ENCODE data around the gene PPP2R2B.

PPP2R2B gene

DNA sequence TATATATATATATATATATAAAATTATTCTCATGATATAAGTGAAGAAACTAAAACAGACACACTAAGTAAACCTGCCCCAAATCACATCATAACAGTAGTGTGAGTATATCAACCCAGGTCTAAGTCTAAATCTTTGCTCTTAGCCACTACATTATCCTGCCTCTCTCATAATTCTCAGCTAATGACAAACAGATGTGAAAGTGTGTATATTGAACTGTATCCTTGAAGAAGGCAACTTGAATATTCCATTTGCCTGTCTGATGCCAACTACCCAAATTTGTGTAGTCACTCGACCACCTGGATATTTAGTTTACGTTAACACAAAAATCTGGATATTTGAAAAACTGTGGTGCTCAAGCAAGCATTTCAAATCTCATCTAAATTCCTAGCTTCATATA is 97.4 kb downstream of the PPP2R2B start:
- no peak for DNase-seq (ENCODE audit: low spot score)

DNA sequence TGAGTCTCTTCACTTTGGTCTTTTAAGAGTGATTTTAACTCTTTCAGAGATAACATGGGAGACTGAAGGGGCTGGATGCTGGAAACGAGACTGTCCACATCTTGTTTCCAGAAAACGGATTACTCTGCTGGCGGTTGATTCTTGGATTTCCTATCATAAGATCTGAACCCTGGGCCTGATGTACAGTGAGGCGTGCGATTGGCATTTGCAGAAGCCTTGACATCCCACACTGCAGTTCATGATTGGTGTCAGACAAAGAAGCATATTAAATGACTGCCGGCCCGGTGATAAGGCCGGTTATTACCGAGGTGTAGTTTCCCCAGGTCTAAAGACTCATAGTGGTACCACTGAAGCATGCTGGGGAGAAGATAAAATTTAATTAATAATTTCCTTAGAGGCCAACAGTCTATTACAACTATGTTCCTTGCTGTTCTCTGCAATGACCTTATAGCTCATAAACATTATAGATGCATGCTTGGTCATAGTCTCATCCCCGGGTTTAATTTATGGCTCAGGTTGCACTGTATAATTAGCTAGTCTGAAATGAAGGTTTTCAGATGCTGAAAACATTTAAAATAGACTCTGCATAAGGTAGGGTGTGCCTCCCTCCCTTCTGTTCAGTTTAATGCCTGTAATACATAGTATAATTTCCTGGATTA is 99.2 kb downstream of the PPP2R2B start:
- peak; percentile 15 for DNase-seq (ENCODE audit: low spot score)

DNA sequence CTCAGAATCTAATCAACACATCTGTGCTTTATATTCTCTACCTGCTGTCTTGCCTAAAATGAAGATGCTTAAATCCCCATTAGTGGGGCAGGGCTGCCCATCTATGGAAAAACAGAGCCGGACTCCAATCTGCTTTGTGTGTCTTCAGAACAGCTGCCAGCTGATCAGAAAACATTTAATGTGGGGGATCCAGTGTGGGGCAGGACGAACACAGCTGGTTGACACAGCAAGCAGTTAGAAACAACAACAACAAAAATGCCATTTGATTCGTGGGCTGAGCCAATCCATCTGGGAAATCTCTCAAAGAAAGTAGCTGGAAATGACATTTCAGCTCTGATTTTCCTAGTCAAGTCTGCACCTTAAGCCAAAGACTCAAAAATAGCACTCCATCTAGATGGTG is 99.8 kb downstream of the PPP2R2B start:
- peak; percentile 59 for DNase-seq (ENCODE audit: low spot score)

DNA sequence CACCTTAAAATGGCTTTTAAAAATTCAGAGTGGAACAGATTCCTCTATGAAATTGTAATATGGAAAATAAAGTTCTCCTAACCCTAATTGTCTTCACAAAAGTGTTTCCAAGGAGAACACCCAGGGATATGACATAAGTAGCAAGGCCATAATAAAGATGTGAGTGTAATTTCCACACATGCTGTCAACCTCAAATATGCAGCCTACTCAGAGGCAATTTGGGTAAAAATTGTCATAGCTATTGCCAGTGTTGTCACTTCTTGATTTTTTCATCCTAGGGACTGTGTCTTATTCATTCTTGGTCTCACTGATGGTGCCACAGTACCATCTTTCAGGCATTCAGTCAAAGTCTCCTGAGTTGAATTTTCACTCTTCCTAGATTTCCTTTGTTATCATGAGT is 100.3 kb downstream of the PPP2R2B start:
- DNase-seq (ENCODE audit: low spot score), result no peak

DNA sequence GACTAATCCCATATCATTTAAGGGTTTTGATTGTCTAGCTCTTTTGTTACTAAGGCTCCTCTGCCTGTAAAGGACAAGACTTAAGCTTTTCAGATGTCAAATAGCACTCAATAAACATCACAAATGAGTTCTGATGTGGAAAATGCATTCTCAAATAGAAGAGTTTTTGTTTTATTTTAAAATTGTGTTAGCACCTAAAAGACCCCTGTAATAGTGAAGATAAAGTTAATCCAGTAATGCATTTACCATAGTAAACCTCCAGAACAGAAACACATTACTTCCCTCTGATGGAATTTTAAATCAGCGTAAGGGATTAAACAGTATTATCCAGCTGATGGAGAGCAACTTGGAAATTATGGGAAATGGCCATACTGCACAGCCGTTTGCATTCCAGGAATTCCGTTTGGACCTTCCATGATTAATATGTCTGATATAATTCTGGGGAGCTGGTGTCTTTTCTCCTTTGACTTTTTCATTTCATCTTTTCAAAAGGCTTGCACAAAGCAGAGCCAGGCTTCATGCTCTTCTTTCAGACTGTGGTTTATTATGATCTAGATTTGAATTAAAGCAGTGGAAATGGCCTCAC is 105.6 kb downstream of the PPP2R2B start:
- no peak for DNase-seq (ENCODE audit: low spot score)

DNA sequence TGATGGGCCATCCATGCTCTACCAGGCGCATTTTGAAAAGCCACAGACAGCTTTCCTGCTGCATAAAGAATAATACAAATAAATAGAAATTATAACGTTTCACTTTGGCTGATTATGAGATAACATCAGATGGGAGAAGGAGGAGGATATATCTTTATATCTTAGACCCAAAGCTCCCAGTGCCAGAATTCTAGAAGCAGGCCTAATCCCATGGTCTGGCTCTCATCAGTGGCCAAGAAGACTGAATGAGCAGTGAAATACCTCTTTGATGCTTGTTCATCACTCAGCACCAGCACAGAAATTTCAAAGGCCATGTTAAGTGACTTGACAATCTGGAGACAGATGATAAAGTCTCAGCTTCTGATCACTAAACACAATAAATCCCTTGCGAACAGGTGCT is 107.6 kb downstream of the PPP2R2B start:
- no peak for DNase-seq (ENCODE audit: low spot score)

DNA sequence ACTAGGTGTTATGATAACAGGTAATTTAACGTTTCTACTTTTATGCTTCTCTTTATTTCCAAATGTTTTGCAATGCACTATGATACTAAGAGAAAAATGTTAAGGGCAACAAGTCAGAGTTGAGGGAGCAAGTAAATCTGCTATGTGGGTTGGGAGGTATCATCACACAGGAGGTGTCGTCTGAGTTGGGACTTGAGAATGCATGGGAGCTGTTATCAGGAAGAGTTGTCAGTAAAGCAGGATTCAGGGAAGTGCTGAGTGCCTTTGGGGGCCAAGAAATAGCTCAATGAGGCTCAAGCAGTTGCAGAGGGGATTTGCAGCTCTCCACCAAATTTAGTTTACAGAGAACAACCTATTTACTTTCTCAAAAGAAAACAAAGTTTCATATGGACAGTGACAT is 108.0 kb downstream of the PPP2R2B start:
- DNase-seq (ENCODE audit: low spot score), result no peak

DNA sequence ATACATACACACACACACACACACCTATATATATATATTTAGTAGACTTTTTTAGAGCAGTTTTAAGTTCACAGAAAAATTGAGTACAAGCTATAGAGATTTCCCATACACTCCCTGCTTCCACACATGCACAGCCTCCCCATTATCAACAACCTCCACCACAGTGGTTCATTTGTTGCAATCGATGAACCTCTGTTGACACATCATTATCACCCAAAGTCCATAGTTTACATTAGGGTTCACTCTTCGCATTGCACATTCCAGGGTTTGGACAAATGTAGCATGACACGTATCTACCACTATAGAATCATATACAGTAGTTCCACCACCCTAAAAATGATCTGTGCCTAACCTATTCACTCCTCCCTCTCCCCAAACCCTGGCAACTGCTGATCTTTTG is 111.0 kb downstream of the PPP2R2B start:
- DNase-seq (ENCODE audit: low spot score), result no peak

DNA sequence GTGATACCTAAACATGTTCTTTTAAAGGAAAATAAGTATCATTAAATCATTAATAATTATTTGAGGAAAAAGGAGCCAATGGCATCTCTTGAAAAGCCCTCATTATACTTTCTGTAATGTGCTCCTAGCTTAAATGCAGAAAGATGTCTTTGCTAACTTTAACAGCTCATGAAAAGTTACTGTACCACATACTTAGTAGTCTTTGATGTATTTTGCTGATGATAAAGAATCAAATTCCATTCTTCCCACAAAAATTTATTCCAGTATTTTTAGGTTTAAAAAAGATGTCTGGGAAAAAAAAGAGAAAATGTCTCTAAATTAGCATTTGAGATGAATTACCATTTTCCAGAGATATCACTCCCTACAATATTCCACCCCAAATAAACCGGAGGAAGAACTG is 112.5 kb downstream of the PPP2R2B start:
- no peak for DNase-seq (ENCODE audit: low spot score)

DNA sequence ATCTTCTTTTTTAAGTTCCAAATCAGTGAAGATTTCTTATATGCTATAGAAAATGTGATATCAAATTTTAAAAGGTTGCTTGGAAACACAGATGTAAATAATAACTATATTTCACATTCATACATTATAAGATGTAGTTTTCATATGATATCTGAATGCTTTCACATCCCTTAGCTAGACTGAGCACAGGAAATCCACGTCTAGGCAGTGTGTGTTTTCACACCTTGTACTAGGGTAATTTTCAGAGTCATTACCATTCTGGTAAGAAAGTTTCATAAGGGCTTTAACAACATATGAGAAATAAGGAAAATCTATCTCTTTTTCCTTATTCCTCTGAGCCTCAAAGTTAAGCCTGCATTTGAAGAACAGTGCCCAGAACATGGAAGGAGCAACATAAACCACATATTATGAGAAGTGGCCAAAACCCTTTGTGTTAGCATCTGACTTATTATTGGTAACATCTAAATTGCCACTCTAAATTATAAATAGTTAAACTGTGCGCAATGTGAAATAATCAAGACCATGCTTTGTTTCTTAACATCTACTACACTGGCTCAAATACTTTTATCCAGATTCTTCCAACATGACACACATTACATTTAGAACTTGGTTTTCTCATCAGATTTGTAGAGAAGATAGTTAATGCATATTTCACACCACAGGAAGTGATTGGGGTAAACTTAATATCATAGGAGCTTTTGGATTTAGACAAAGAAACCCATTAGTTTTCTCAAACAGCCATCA is 113.3 kb downstream of the PPP2R2B start:
- no peak for DNase-seq (ENCODE audit: low spot score)

DNA sequence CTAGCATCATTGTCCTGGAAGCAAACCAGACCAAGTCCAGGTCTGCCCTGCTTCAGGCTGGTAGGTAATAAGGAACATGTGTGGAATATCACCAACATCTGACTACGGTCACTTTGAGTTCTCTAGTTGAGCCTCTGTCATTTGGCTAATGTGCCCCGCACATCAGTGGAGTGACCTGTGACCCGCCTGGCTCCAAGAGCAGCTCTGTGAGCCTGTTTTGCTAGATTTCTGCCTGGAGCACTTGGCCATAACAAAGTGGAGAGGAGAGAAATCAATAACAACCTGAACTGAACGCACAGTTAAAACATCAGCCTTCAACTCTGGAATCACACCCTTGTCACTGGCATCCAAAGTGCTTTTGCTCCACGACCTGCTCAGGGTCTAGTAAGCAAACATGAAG is 115.7 kb downstream of the PPP2R2B start:
- no peak for DNase-seq (ENCODE audit: low spot score)

DNA sequence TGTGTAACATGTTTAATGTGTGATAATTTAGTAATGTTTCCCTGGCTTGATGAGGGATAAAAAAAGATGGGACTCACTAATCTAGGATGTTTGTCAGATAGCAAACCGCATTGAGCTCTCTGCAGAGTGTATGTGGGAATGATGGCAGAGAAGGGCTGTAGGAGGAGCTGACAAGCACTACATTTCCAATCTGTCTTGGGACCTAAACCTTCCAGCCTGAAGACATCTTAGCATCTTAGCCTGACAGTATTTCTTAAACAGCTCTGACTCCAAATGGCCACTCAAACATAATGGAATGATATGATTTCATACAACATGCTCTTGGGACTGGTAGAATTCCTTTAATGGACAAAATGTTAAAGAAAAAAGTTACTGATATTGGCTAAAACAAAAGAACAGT is 116.7 kb downstream of the PPP2R2B start:
- no peak for DNase-seq (ENCODE audit: low spot score)

DNA sequence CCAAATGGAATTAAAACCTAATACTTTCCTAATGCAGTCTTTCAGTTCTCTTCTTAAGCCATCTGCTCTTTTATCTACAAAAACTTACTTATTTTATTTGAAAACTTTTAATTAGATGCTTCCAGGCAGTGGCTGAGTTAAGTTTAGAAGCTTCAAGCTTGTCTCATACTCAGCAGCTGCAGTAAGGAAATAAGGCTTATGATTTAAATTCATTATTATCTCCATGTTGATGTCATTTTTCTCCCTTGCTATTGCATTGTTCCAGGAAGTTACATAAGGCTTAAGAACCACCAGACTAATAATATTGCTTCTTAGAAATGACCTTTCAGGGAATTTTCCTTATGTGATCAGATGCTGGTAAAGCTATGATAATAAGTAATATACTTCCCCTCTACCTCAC is 119.6 kb downstream of the PPP2R2B start:
- DNase-seq (ENCODE audit: low spot score), result no peak

DNA sequence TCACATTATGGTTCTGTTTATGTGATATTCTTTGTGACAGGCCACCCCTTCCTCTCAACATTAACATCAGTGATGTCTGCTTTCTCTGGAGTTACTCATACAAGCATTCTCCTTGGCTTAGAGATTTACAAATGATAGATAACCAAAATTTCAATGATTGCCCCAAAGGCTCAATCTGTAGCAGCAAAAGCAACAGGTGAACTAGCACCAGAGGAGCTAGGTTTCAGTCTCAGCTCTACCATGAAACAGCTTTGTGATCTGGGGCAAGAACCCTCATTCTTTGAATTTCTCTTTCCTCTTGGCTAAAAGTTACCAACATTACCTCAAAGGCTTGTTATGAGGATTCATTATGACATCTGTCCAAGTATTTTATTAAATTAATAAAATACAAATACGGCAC is 120.5 kb downstream of the PPP2R2B start:
- DNase-seq (ENCODE audit: low spot score), result no peak

DNA sequence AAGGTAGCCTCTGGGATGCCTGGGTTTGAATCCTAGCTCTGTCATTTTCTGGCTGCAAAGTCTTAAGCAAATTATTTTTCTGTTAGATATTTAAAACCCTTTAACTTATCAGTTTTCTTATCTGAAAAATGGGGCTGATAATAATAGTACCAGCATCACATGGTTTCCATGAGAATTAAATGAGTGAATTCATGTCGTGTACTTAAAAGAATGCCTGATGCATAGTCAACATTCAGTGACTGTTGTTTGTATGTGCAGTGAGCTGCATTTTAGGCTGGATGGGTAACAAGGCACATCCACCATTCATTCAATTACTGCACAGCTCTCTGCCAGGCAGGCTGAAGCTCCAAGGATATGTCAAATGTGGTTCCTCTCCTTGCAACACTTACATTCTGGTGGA is 122.0 kb downstream of the PPP2R2B start:
- DNase-seq (ENCODE audit: low spot score), result no peak

DNA sequence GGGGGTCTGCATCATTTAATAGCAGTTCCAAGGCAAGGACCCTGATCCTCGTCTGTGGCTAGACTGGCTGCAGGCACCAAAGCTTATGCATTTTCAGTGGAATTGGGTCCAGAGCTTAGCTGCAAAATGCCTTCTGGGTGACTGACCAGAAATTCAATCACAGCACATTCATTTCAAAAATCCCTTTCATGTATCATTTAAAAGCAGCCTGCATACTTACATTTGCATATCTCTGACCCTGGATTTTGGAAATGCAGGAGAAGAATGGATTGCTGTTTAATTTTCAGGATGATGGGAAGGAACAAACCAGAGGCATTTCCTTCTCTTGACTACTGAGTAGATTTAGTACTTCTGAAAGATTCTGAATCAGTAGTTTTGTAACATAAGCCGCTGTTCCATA is 122.8 kb downstream of the PPP2R2B start:
- no peak for DNase-seq (ENCODE audit: low spot score)

DNA sequence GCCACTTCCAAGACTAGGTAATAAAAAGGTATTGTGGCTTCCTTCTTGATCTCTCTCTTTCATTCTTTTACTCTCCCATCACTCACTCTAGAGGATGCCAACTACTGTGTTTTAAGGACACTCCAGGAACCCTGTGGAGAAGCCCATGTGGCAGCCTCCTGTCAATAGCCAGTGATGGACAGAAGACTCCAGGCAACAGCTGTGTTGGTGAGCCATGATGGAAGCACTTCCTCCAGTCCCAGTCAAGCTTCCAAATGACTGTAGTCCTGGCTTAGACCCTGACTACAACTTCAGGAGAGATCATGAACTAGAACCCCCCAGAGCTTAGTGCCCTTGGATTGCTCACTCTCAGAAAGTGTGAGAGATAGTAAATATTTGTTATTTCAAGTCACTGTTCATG is 123.9 kb downstream of the PPP2R2B start:
- no peak for DNase-seq (ENCODE audit: low spot score)

DNA sequence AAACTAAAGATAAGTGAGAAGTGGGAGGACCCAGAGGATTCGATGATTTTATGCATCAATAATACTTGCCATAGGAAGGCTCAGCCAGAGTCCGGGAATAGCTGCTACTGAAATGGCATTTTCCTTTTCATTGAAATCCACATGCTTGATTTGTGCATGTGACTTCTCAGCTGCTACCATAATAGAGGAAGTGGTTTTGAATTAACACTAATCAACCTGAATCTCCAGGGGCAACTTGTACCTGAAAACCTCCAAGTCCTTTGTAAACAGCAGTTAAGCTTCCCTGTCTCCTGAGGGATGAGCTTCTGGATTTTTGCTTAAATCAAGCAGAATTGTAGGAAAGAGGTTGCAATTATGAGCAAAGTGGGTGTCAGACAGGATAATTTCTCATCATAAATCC is 124.9 kb downstream of the PPP2R2B start:
- no peak for DNase-seq (ENCODE audit: low spot score)

DNA sequence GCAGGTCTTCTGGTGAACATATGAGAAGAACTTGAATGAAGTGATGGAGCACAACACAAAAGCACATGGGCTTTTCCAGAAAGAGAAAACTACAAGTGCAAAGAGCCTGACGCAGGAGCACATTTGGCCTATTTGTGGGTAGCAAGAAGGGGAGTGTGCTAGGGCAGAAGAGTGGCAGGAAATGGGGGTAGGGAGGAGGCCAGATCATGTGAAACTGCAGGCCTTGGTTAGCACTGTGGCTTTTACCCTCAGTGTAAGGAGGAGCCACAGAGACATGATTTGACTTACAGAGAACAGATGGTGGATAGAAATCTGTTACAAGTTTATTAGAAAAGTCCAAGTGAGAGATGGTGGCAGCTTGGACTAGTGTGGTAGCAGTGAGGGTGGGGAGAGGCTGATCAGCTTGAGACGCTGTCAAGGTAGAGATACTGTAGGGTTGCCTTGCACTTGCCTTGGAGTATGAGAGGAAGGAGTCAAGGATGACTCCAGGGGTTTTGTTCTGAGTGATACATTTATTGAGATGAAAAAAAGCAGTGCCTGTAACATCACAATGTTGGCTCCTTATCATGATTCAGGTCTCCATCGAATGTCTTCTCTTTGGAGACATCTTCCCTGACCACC is 126.7 kb downstream of the PPP2R2B start:
- no peak for DNase-seq (ENCODE audit: low spot score)

DNA sequence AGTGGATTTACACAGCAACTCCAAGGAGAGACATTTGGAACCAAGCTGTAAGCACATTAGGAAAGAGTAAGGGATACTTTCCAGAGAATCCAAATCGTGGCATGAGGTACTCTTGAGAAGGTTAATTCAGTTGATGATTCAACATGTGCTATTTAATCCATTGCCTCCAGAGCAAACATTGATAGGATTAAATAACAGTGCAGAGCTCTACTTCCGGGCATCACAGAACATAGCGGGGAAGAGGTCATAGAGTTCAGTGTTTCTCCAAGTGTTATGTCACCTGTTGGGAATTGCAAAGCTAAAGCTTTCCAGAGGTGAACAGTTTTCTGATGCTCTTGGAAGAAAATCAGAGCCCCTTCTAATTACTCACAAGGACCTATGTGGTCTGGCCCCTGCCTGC is 127.5 kb downstream of the PPP2R2B start:
- no peak for DNase-seq (ENCODE audit: low spot score)

DNA sequence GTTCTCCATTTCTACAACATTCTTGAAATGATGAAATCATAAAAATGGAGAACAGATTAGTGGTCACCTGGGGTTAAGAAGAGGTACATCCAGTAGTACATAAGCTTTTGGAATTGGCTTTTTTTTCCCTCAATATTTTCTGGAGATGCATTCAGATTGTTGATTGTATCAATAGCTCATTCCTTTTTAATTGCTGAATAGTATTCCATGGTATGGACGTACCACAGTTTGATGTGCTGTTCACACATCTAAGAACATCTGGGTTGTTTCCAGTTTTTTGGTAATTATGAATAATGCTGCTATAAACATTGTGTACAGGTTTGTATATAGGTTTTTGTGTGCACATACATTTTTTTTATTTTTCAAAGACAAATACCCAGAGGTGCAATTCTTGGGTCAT is 130.0 kb downstream of the PPP2R2B start:
- DNase-seq (ENCODE audit: low spot score), result no peak

DNA sequence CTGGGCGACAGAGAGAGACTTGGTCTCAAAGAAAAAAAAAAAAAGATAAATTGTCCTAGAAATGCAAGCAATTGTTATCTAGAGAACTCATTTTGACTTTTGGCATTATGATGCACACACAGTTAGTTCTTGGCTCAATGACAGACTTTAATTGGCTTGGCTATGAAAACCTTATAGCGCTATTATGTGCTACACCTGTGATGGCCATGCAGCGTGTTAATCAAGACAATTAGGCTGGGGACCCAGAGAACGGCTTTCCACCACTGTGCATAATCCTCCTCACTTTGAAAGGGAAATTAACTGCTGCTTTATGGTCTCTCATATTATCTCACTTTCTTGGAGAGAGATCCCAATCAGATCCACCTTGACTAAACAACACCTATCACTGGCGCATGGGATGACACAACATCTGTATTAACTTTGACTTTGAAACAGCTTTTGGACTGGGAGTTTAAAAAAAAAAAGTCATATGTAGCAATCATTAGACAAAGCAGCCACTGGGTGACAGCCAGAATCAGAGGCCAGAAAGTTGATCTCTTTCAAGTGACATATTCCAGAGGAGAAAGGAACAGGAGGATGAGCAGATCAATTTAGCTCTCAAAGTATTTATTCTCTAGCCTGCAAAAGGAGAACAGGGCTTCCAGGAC is 132.5 kb downstream of the PPP2R2B start:
- DNase-seq (ENCODE audit: low spot score), result no peak

Measured in globus pallidus (tissue), 1 donor.